GM21717 (cell line): ENCODE measurements around the gene ITLN2.
"Not testable (repeated sequence)": the region's sequence is repeated elsewhere in the genome, so short reads cannot be mapped to it uniquely, and the experiment has no call there.

Experiments used
- ATAC-seq: cut with Tn5 transposase; IDR thresholded peaks from one replicate; pipeline ENCODE4 v1.9.1; 2021; ENCODE audit warnings: mild to moderate bottlenecking, moderate library complexity; ENCODE audit not compliant: unreplicated experiment

Gene ITLN2

DNA sequence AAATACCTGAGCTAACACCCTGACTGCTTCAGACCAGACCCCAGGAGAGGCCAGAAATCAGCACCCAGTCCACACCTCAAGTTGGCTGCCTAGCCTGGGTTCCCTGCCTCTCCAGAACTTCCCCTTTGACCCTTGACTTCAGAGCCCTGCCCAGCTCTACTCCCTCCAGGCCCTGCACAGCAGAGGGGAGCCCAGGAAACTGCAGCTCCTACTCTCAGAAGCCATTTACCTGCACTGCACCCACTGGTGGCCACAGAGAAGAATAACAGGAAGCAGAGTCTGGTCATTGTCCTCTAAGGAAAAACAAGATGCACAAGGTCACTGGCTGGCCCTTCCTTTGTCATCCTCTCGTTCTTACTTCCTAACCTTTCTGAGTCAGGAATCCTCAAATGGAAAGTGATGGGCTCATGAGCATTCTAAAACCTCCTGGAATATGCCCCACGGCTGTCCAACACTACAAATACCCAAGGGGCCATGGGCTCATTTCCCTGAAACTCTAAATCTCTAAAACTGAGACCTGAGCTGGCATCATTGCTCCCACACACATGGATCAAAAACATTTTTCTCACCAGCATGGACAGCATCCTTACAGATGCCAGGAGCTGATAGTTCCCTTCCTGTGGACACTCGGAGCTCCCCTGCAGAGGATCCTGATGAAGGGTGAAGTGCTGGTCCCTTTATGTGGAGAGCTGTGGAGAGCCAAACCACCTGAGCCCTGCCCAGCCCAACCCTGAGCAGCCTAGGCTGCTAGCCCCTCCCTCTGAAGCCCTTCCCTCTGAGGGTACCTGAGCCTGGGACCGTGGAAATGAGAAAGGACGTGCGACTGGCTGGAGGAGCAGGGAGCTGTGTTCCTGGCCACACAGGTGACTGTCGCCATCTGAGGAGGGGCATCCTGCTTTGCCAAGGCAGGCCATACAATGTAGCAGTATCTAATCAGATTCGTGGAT is at the start of gene ITLN2:
TSS of gene ITLN2 (minus strand) at position 652 of the 947 bp plus-strand sequence. CDS start at position 584, 68 bp downstream.
- no peak for ATAC-seq

GRCh38 chr1:161001525-161001924 is 46.9 kb upstream of the ITLN2 start:
- ATAC-seq, result no peak

GRCh38 chr1:161000736-161001480 is 46.3 kb upstream of the ITLN2 start:
- ATAC-seq, result no peak

GRCh38 chr1:160999376-160999775 is 44.8 kb upstream of the ITLN2 start:
- ATAC-seq, result no peak

DNA sequence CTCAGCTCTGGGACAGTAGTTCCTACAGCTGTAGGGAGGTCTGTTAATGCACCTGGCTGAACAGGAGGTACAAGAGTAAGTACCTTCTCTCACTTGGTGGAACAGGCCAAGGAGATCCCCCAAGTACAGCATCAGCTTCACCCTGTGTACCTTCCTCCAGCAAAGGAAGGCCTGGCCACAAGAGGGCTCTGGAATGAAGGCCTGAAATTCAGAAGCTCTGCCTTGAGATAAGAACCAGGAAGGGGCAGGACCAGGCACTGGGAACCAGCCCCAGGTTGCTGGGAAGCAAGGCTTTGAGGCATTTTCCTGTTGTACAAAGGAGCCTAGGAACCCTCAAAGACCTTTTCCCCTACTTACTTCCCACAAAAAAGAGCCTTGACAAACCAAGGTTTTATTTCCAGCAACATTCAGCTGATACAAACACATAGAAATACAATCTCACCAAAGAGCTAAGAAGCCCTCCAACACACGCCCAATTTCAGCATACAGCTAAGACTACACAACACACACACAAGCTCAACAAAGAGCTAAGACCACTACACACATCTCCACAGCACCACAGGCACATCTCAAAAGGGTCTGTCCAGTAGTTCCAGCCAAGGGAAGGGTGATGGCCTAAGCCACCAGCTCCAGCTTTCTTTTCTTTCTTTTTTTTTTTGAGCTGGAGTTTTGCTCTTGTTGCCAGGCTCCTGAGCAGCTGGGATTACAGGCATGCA is 42.9 kb upstream of the ITLN2 start:
- no peak for ATAC-seq

DNA sequence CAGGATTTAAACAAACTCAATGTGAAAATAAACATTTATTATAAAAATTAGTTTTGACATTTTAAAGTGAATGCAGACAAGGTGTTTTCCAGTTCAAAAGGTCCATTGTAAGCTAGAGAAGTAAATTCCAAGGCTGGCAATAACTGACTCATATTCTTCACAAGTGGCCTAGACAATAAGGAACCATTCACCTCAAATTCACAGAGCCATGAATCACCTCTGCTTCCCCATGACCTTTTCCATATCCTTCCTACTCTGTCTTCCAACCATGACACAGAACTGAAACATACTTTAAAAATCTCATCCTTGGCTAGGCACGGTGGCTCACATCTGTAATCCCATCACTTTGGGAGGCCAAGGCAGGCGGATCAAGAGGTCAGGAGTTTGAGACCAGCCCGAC is 41.6 kb upstream of the ITLN2 start:
- ATAC-seq, result no peak

- ATAC-seq, result no peak
Measured at GRCh38 chr1:160993544-160994193, 39.1 kb upstream of the ITLN2 start.

DNA sequence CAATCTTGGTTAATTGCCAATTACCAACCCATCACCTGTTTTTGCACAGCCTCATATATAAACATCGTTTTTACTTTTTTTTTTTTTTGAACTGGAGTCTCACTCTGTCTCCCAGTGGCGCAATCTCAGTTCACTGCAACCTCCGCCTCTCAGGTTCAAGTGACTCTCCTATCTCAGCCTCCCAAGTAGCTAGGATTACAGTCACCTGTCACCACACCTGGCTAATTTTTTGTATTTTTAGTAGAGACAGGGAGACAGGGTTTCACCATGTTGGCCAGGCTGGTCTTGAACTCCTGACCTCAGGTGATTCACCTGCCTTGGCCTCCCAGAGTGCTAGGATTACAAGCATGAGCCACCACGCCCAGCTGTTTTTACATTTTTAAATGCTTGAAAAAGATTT is 37.4 kb upstream of the ITLN2 start:
- not testable (repeated sequence) for ATAC-seq

- no peak for ATAC-seq
Measured at GRCh38 chr1:160987359-160988050, 32.9 kb upstream of the ITLN2 start.

GRCh38 chr1:160985723-160986122 is 31.1 kb upstream of the ITLN2 start:
- ATAC-seq, result no peak

DNA sequence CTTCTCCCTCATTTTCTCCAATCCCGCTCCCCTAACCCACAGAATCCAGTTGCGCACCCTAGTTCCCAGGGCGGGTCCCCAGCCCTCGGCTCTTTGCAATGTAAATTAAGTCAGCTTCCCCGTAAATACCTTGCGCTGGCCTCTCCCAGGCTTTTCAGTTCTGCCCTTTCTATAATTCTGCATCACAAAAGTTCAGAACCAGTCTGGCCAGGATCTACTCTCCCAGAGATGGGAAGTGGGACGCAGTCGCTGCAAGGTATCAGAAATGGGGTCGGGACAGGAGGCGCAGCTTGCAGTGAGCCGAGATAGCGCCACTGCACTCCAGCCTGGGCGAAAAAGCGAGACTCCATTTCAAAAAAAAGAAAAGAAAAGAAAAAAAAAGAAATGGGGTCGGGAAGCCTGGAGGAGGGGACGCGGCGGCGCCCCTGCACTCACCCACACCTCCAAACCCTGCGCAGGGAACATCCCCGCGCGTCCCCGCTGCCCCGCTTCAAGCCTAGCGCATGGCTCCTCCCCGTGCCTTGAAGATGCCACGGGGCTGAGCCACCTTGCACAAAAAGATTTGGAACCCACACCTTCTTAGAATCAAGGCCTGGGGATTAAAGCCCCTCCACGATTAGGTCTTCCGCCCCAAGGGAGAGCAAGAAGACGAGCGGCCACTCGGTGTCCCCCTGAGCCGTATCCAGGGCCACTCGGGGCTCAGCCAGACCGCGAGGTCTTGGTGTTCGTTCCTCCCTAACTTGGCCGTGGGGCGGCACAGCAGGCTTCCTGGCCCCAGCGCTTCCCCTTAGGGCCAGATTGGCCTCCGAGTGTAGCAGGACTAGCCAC is 27.2 kb upstream of the ITLN2 start:
- no peak for ATAC-seq

DNA sequence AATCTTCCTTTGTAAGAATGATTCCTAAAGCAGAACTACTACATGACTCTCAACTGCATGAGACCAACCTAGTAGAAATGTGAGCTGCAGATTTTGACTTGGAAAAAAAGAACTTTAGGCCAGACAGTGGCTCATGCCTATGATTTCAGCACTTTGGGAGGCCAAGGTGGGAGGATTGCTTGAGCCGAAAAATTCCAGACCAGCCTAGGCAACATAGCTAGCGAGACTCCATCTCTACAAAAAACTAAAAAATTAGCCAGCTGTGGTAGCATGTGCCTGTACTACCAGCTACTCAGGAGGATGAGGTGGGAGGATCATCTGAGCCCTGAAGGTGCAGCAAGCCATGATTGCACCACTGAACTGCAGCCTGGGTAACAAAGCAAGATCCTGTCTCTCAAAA is 24.7 kb upstream of the ITLN2 start:
- no peak for ATAC-seq

DNA sequence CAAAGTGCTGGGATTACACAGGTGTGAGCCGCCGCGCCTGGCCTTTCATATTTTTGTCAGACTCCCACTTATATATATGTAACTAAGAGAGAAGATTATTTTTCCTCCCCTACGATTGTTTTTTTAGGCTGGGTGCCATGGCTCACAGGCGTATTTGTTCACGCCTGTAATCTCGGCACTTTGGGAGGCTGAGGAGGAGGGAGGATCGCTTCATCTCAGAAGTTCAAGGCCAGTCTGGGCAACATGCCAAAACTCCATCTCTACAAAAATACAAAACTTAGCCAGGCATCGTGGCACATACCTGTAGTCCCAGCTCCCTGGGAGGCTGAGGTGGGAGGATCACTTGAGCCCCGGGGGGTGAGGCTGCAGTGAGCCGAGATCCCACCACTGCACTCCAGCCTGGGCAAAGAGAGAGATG is 23.9 kb upstream of the ITLN2 start:
- no peak for ATAC-seq

DNA sequence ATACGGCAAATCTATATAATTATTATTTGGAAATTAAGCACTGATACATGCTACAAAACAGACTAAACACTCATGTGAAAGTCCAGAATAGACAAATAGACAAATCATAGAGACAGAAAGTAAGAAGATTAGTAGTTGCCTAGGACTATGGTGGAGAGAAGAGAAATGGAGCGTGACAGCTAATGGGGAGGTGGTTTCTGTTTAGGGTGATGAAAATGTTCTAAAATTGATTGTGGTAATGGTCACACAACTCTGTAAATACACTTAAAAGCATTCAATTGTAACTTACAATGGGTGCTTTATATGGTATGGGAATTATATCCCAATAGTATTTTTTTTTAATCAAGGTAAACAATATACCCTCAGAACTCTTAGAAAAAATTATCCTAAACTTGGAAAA is 20.4 kb upstream of the ITLN2 start:
- no peak for ATAC-seq

GRCh38 chr1:160973491-160973890 is 18.9 kb upstream of the ITLN2 start:
- ATAC-seq, result no peak

DNA sequence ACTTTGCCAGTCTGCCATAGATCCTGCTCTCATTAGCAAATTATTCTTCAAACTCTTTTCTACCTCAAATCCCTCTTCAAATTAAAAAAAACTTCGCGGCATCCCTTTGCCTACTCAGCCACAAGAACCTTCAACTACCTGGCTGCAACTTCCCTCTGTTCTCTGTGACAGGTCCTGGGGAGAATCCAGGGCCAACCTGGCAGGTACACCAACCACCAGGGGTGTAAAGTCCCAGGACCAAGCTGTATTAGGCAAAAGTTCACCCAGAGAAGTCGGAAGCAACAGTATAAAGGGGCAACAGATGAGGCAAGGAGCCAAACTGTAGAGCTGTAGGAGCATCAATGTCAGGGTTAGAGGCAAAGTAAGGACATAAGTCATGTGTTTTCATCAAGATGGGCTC is 18.3 kb upstream of the ITLN2 start:
- ATAC-seq, result no peak

GRCh38 chr1:160971618-160972056 is 17.0 kb upstream of the ITLN2 start:
- peak; percentile 81 for ATAC-seq

GRCh38 chr1:160963521-160963920 is 8.9 kb upstream of the ITLN2 start:
- ATAC-seq, result no peak

GRCh38 chr1:160961419-160961818 is 6.8 kb upstream of the ITLN2 start:
- ATAC-seq, result no peak
